Thoracic aorta (tissue), 2 donors: ENCODE data around the gene BMP4. TPM values are rescaled to one million over a fixed set of nuclear protein-coding genes. Genes with fewer than 3 reads are reported as not detected.
A peak's percentile ranks its signal among the peaks of the same experiment; 100 is the strongest.

Source experiments
- ATAC-seq: fragments of 150-250 bp; one replicate; pipeline ENCODE4 v1.8.0; 2017; ENCODE audit warnings: low read depth; ENCODE audit not compliant: insufficient number of reproducible peaks, low FRiP score
- DNase-seq: peaks from one replicate; pipeline ENCODE4 v3.0.0-alpha.2; 2020; ENCODE audit warnings: low spot score
- H3K27ac ChIP-seq, 2 donors: fragments of 200-600 bp; sonication (generic); 1 replicate in 1 of 2; 2 replicates in 1 of 2; pipeline ENCODE4 v1.5.1; 2016; ENCODE audit warnings: mild to moderate bottlenecking in 2 of 2, moderate library complexity in 2 of 2
- H3K27me3 ChIP-seq: fragments of 200-600 bp; sonication (generic); replicated peaks from 2 replicates; pipeline ENCODE4 v1.6.0; 2016; ENCODE audit warnings: mild to moderate bottlenecking; ENCODE audit not compliant: insufficient read depth
- H3K36me3 ChIP-seq: fragments of 200-600 bp; sonication (generic); one replicate; pipeline ENCODE4 v1.5.1; 2016
- H3K4me1 ChIP-seq, 2 donors: fragments of 200-600 bp; sonication (generic); 1 replicate in 1 of 2; 2 replicates in 1 of 2; pipeline versions ENCODE4 v1.5.1 to v1.6.0; 2016; ENCODE audit warnings: low read depth in 2 of 2, mild to moderate bottlenecking in 1 of 2; ENCODE audit not compliant: control insufficient read depth in 1 of 2
- H3K4me3 ChIP-seq: fragments of 200-600 bp; sonication (generic); 2 replicates; pipeline ENCODE4 v1.5.1; 2016; ENCODE audit warnings: mild to moderate bottlenecking
- H3K9me3 ChIP-seq: fragments of 200-600 bp; sonication (generic); 2 replicates; pipeline ENCODE4 v1.5.1; 2016
- total RNA-seq, 2 donors: library from RNA; depleted of rRNA; stranded (reverse); fragments of >200 nt; gene quantifications; one replicate each; pipeline versions ENCODE4 v1.1.0 to v1.2.3, GENCODE V29; 2016
- TF ChIP-seq, protein P1 (sequence below): fragments of 200-600 bp; sonication (generic); IDR thresholded peaks from one replicate; pipeline ENCODE4 v1.5.1; 2019; ENCODE audit warnings: antibody characterized with exemption

The BMP4 gene
- total RNA-seq, 2 donors from 2014 or later = 23.7 to 26.9 TPM

DNA sequence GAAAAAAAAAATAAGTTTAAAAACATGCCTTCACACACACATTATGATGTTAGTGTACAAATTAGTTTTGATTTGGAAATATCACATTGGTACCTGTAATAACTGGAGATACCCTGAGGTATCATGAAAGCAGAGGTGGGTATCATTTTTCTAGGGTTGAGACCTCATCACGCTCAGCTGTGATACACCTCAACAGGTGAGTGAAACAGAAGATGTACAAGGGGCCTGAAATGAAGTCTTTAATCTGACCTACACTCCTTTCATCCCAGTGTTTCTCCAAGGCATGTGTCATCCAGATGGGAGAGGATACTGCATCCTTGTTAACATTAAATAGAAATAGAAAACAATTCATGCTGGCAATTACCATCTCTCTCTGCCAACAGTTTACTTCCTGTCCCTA is 7.4 kb downstream of the BMP4 start:
- Histone ChIP-seq H3K4me1 (peaks cover 0 to 8% of the 10 kb centered on the region in 2 donors), H3K27me3 (no peaks in the 10 kb centered on the region), H3K27ac (no peak overlapping the region), H3K9me3 (no peaks in the 10 kb centered on the region), H3K36me3 (peaks cover 6% of the 10 kb centered on the region), H3K4me3 (no peak overlapping the region)
- DNase-seq = no peak
- TF ChIP-seq, protein P1, sequence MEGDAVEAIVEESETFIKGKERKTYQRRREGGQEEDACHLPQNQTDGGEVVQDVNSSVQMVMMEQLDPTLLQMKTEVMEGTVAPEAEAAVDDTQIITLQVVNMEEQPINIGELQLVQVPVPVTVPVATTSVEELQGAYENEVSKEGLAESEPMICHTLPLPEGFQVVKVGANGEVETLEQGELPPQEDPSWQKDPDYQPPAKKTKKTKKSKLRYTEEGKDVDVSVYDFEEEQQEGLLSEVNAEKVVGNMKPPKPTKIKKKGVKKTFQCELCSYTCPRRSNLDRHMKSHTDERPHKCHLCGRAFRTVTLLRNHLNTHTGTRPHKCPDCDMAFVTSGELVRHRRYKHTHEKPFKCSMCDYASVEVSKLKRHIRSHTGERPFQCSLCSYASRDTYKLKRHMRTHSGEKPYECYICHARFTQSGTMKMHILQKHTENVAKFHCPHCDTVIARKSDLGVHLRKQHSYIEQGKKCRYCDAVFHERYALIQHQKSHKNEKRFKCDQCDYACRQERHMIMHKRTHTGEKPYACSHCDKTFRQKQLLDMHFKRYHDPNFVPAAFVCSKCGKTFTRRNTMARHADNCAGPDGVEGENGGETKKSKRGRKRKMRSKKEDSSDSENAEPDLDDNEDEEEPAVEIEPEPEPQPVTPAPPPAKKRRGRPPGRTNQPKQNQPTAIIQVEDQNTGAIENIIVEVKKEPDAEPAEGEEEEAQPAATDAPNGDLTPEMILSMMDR = no peak
- no peak for ATAC-seq

DNA sequence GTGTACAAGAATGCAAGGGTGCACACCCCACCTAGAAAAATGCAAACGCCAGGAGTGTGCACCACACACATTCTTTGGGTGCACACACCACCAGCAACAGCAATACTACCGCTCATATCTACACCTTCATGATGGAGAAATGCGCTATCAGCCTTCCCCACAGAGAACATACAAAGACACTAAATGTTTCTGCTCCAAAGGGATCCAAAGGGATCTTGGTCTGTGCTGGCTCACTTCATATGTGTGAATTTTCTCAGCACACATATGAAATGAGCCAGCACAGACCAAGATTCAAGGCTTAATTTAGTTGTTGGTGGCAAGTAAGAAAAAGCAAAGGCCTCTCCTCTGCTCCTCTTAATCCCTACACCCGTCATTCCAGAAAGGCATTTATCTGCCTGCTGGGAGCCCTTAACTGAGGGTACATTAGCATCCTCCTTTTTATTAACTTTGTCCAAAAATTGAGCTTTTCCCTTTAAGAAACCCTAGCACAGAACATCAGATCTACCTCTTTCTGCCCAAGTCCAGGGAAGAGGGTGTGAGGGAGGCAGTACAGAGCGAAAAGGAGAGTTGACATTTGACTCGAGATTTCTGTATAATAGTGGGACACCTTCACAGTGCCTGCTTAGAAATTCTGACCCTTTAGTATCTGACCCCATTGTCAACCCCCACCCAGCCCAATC is 8.3 kb downstream of the BMP4 start:
- H3K27me3 ChIP-seq = no peaks in the 10 kb centered on the region
- no peak for DNase-seq
- TF ChIP-seq, protein P1 = no peak

DNA sequence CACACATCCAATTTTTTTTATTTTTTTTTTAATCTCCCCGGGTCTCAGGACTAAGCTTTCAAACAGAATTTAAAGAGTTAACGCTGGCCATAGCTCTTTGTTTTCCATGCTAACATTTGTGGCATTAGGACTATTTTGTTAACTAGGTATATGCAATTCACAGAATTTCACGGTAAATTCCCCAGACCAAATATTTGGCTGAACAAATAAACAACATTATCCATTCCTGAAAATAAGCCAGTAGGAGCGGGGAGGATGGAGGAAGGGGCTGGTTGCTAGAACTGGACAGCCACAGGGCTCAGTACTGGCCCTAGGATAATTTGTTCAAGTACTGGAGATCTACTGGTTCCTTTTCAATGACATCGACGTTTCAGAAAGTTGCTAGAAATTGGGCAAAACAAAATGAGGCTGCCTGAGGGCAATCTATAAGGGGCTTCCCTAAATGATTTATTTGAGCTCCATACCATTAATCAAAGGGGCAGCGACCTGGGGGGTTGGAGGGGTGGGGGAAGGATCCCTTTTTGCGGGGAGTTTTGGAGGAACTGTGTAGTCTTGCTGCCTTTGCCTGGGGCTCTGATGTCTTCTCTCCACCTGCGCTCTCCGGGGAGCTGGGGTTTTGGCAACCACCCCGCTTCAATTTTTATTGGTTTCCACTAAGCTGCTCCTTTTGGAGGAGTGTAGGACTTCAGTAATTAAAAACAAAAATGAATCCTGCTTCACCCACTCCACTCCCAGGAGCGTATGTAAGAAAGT is 9.0 kb downstream of the BMP4 start:
- H3K9me3 ChIP-seq = no peaks in the 10 kb centered on the region
- DNase-seq = no peak
- H3K36me3 ChIP-seq = peaks cover 6% of the 10 kb centered on the region
- no peak overlapping the region for H3K27ac ChIP-seq
- ATAC-seq = no peak
- peaks cover 0 to 8% of the 10 kb centered on the region in 2 donors for H3K4me1 ChIP-seq
- TF ChIP-seq, protein P1 = no peak
- H3K27me3 ChIP-seq = no peaks in the 10 kb centered on the region
- H3K4me3 ChIP-seq = no peak overlapping the region

More for the DNA sequence above, 8.3 kb downstream of the BMP4 start:
- peaks cover 0 to 8% of the 10 kb centered on the region in 2 donors for H3K4me1 ChIP-seq
- ATAC-seq = no peak
- no peak overlapping the region for H3K4me3 ChIP-seq
- no peak overlapping the region for H3K27ac ChIP-seq
- no peaks in the 10 kb centered on the region for H3K9me3 ChIP-seq
- H3K36me3 ChIP-seq = peaks cover 6% of the 10 kb centered on the region

DNA sequence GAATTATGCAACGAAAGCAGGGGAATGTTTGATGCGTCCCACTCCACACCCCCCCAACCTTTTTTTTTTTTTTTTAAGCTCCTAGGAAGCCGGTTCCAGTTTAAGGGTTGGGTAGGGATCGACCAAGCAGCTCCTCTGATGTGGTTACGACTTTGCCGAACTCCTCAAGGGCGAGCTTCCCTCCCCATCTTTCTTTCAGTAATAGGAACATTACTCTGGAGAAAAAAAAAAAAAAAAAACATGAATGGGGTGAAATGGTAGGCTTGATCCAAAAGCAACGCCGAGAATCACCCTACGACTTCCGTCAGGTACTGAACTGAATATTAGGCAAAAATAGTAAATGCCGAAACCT is 9.6 kb downstream of the BMP4 start:
- Histone ChIP-seq H3K4me1 (peaks cover 0 to 2% of the 10 kb centered on the region in 2 donors), H3K27me3 (no peaks in the 10 kb centered on the region), H3K36me3 (peaks cover 6% of the 10 kb centered on the region), H3K4me3 (peak overlapping the region; percentile 59), H3K27ac (no peak overlapping the region), H3K9me3 (no peaks in the 10 kb centered on the region)
- TF ChIP-seq, protein P1 = no peak
- DNase-seq (no peak), ATAC-seq (no peak)

DNA sequence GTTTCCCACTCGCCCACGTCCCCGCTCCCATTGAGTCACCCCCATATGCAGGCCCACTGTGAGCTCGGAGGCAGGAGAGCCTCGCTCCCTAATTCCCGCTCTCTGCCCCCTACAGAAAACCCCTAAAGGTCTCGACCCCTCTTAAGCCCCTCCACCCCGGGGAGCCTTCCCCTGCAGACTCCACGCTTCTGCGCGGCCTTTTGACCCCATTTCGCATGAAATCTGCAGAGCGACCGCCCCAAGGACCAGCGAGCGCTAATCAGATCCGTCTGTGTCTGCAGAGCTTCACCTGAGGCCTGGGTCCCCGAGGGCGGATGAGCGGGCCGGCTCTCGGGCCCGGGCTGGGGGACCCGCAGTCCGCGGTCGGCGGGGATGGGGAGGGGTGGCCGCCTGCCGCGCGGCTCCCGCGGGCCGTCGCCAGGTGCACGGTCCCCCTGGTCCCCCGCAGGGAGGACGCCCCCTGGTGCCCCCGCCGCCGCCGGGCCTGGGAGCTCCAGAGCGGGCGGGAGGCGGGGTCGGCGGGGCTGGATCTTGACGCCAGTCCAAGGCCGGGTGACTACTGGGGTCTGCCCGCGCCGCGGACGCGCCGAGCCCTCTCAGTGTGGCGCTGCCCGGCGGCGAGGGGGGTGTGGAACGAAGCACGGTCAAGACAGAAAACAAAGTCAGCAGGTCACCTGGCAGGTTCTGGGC is 10.1 kb downstream of the BMP4 start:
- Histone ChIP-seq H3K4me3 (peak overlapping the region; percentile 59), H3K4me1 (no peaks in the 10 kb centered on the region), H3K9me3 (no peaks in the 10 kb centered on the region), H3K36me3 (peaks cover 6% of the 10 kb centered on the region), H3K27me3 (no peaks in the 10 kb centered on the region), H3K27ac (no peak overlapping the region)
- TF ChIP-seq, protein P1 = no peak
- ATAC-seq (no peak), DNase-seq (no peak)
